Sigmoid colon (tissue), 7 donors: ENCODE results near the gene FANCC. TPM values are rescaled to one million over a fixed set of nuclear protein-coding genes. Genes with fewer than 3 reads are reported as not detected.

ENCODE experiments used
- DNase-seq: peaks from one replicate; pipeline ENCODE4 v3.0.0-alpha.2; 2019
- H3K27ac ChIP-seq, 4 donors: fragments of 200-600 bp; sonication (generic); one replicate each; pipeline ENCODE4 v1.5.1; 2016 to 2019; ENCODE audit warnings: mild to moderate bottlenecking in 1 of 4
- H3K27me3 ChIP-seq, 3 donors: fragments of 200-600 bp; sonication (generic); one replicate each; pipeline ENCODE4 v1.5.1; 2019; ENCODE audit warnings: mild to moderate bottlenecking in 1 of 3
- H3K36me3 ChIP-seq, 4 donors: fragments of 200-600 bp; sonication (generic); one replicate each; pipeline ENCODE4 v1.5.1; 2016 to 2019
- H3K4me1 ChIP-seq, 4 donors: fragments of 200-600 bp; sonication (generic); one replicate each; pipeline ENCODE4 v1.5.1; 2017 to 2019
- H3K4me3 ChIP-seq, 4 donors: fragments of 200-600 bp; sonication (generic); one replicate each; pipeline ENCODE4 v1.5.1; 2017 to 2019; ENCODE audit warnings: mild to moderate bottlenecking in 2 of 4, moderate library complexity in 1 of 4
- H3K9me3 ChIP-seq, 4 donors: fragments of 200-600 bp in 3 of 4; sonication (generic) in 3 of 4; one replicate each; pipeline versions ENCODE4 v1.5.1 to v1.6.1; 2013 to 2019
- CTCF ChIP-seq, 4 experiments: fragments of 450-650 bp in 3 of 4; fragments of 200-600 bp in 1 of 4; IDR thresholded peaks; one replicate each; pipeline ENCODE4 v1.5.1; 2016 to 2019; ENCODE audit warnings: antibody characterized with exemption in 4 of 4, mild to moderate bottlenecking in 3 of 4, moderate library complexity in 2 of 4
- EP300 ChIP-seq, 4 donors: sonication (generic); formaldehyde crosslinking; IDR thresholded peaks; one replicate each; pipeline ENCODE4 v1.6.1; 2017; ENCODE audit warnings: antibody characterized with exemption in 4 of 4
- POLR2A ChIP-seq, 2 donors: fragments of 450-650 bp; IDR thresholded peaks; one replicate each; pipeline ENCODE4 v1.6.1; 2016; ENCODE audit warnings: antibody characterized with exemption in 2 of 2, mild to moderate bottlenecking in 2 of 2, moderate library complexity in 2 of 2
- POLR2AphosphoS5 ChIP-seq, 4 donors: sonication (generic); formaldehyde crosslinking; IDR thresholded peaks; one replicate each; pipeline ENCODE4 v1.6.1; 2017; ENCODE audit warnings: antibody characterized with exemption in 4 of 4
- WGBS, 2 donors: extraction: QIAGEN DNeasy Blood & Tissue Kit; methylation state at CpG; one replicate each; pipeline ENCODE4 v1.1.7; 2013; 5-methylcytosine and 5-hydroxymethylcytosine counted together
- intact Hi-C: fragments of 100-400 bp; cut with DNase I; formaldehyde crosslinking; loops from one replicate; pipeline ENCODE4 v1.15.1; 2023
- polyA plus RNA-seq, 3 donors: library from polyadenylated mRNA; stranded (reverse); fragments of 200-250 nt; gene quantifications; one replicate each; pipeline ENCODE4 v1.2.3, GENCODE V29; 2013
- total RNA-seq, 4 donors: library from RNA; depleted of rRNA; stranded (reverse); fragments of >200 nt; gene quantifications; one replicate each; pipeline ENCODE4 v1.1.0, GENCODE V29; 2016
- donor health status: healthy with polysubstance abuse.
- donor health status: Bipolar disorder and iron deficiency.
- donor health status: healthy.

Gene FANCC
- total and polyA plus RNA-seq, 7 donors = 2.4 to 10.6 (median 5.3) TPM

DNA sequence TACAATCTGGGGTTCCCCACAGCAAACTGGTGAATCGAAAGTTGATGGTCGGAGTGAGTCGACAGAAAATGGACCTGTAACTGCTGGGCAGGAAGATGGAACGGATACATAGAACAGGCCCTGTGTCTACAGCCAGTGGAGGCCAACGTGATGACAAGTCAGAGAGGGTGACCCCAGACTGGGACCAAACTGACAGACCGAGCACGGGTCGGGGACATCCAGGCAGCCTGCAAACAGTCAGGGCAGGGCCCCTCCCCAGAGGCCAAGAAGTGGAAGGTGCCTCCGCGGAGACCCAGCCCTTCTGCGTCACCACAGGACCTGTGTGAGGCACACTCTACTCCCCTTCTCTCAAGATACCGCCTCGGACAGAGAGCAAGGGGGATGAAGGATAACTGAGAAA is 25.1 kb upstream of the FANCC start:
- DNase-seq = no peak
- H3K36me3 ChIP-seq = no peaks in the 10 kb centered on the region
- intact Hi-C loops = loop anchor here (5.0 kb wide), 1 partner anchor 110 kb away; no protein-coding TSS in a partner anchor
- 88 to 89% methylated on average over 13 of the region's 13 CpGs for WGBS, 2 donors
- H3K4me3 ChIP-seq = no peak overlapping the region
- H3K27me3 ChIP-seq = peaks cover 0 to under 1% (median 0%) of the 10 kb centered on the region in 3 donors
- no peak overlapping the region for H3K27ac ChIP-seq
- H3K9me3 ChIP-seq = peaks cover 0 to 3% (median 0%) of the 10 kb centered on the region in 4 donors
- no peaks in the 10 kb centered on the region for H3K4me1 ChIP-seq
- TF ChIP-seq POLR2AphosphoS5 (IDR thresholded peaks at IDR 0.05) = no peak
- no peak for TF ChIP-seq POLR2A (IDR thresholded peaks at IDR 0.05)
- no peak for TF ChIP-seq CTCF (IDR thresholded peaks at IDR 0.05)
- no peak for TF ChIP-seq EP300 (IDR thresholded peaks at IDR 0.05)

- no peak overlapping the region for H3K27ac ChIP-seq
- intact Hi-C loops = loop anchor here (5.0 kb wide), 1 partner anchor 111 kb away; no protein-coding TSS in a partner anchor
- H3K4me3 ChIP-seq = no peak overlapping the region
- H3K36me3 ChIP-seq = no peaks in the 10 kb centered on the region
- 57 to 71% methylated on average over 5 of the region's 5 CpGs for WGBS, 2 donors
- H3K27me3 ChIP-seq = no peaks in the 10 kb centered on the region
- TF ChIP-seq CTCF (IDR thresholded peaks at IDR 0.05) (peak in 3 of 4 experiments; percentile 11 to 45 (median 33)), EP300 (IDR thresholded peaks at IDR 0.05) (no peak)
- peaks cover 0 to 4% (median 0%) of the 10 kb centered on the region in 4 donors for H3K9me3 ChIP-seq
- no peaks in the 10 kb centered on the region for H3K4me1 ChIP-seq
- no peak for DNase-seq
These were observed 23.9 kb upstream of the FANCC start for GRCh38 chr9:95341293-95341962.

DNA sequence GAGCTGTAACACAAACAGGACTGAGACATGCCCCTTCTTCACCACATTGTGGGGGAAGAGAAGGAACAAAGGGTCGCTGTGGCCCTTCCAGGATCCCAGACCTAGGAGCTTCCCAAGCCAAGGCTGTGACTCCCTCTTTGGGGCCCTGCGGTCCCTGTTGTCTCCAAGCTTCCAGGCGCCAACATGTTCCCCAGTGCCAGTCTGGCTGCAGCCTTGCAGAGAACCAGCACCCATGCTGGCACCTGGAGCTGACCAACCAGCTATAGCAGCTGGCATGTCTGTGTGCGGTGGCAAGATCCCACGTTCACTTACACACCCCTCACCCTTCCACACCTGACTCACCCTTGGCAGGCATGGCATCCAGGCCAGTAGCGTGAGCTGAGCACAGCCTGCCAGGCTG is 20.7 kb upstream of the FANCC start:
- Histone ChIP-seq H3K36me3 (no peaks in the 10 kb centered on the region), H3K9me3 (peaks cover 0 to 4% (median 0%) of the 10 kb centered on the region in 4 donors), H3K4me3 (no peak overlapping the region), H3K27ac (no peak overlapping the region), H3K4me1 (no peaks in the 10 kb centered on the region), H3K27me3 (no peaks in the 10 kb centered on the region)
- intact Hi-C loops = no loop called here
- no peak for TF ChIP-seq CTCF (IDR thresholded peaks at IDR 0.05)
- TF ChIP-seq POLR2AphosphoS5 (IDR thresholded peaks at IDR 0.05) = no peak
- no peak for TF ChIP-seq POLR2A (IDR thresholded peaks at IDR 0.05)
- DNase-seq = no peak
- 93 to 95% methylated on average over 6 of the region's 6 CpGs for WGBS, 2 donors

GRCh38 chr9:95336281-95336680 is 18.8 kb upstream of the FANCC start:
- Histone ChIP-seq H3K4me3 (no peak overlapping the region), H3K9me3 (peaks cover 0 to 4% (median 0%) of the 10 kb centered on the region in 4 donors), H3K27ac (no peak overlapping the region), H3K27me3 (no peaks in the 10 kb centered on the region), H3K36me3 (no peaks in the 10 kb centered on the region), H3K4me1 (no peaks in the 10 kb centered on the region)
- DNase-seq = no peak
- 76 to 83% methylated on average over 3 of the region's 3 CpGs for WGBS, 2 donors
- intact Hi-C loops = no loop called here
- TF ChIP-seq CTCF (IDR thresholded peaks at IDR 0.05) (peak in 3 of 4 experiments; percentile 8 to 45 (median 28)), EP300 (IDR thresholded peaks at IDR 0.05) (no peak)

DNA sequence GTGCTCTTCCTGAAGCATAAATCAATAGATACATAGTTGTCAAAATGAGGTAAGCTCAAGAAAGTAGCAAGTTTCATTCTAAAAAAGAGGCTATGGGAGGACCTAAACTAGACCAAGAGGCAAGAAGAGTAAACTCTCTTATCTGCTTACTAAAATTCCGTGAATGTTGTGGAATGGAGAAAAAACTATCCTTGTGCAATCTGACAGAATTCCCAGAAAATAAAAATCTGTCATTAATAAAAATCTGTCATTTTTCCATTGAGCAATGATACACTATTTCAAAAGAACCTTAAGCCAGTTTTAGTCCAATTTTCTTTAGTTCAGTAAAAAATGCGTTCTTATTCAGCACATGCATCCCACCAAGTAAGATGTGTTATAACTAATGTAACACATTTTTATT is 15.9 kb upstream of the FANCC start:
- DNase-seq = no peak
- intact Hi-C loops = no loop called here
- Histone ChIP-seq H3K4me1 (no peaks in the 10 kb centered on the region), H3K9me3 (peaks cover 0 to 4% (median 0%) of the 10 kb centered on the region in 4 donors), H3K4me3 (no peak overlapping the region), H3K36me3 (no peaks in the 10 kb centered on the region), H3K27me3 (no peaks in the 10 kb centered on the region), H3K27ac (no peak overlapping the region)
- WGBS, 2 donors = 79 to 81% methylated on average over 2 of the region's 2 CpGs
- no peak for TF ChIP-seq EP300 (IDR thresholded peaks at IDR 0.05)
- no peak for TF ChIP-seq CTCF (IDR thresholded peaks at IDR 0.05)
- no peak for TF ChIP-seq POLR2A (IDR thresholded peaks at IDR 0.05)
- TF ChIP-seq POLR2AphosphoS5 (IDR thresholded peaks at IDR 0.05) = no peak
